ENCODE measurements around the gene GNG13.

GNG13 gene

DNA sequence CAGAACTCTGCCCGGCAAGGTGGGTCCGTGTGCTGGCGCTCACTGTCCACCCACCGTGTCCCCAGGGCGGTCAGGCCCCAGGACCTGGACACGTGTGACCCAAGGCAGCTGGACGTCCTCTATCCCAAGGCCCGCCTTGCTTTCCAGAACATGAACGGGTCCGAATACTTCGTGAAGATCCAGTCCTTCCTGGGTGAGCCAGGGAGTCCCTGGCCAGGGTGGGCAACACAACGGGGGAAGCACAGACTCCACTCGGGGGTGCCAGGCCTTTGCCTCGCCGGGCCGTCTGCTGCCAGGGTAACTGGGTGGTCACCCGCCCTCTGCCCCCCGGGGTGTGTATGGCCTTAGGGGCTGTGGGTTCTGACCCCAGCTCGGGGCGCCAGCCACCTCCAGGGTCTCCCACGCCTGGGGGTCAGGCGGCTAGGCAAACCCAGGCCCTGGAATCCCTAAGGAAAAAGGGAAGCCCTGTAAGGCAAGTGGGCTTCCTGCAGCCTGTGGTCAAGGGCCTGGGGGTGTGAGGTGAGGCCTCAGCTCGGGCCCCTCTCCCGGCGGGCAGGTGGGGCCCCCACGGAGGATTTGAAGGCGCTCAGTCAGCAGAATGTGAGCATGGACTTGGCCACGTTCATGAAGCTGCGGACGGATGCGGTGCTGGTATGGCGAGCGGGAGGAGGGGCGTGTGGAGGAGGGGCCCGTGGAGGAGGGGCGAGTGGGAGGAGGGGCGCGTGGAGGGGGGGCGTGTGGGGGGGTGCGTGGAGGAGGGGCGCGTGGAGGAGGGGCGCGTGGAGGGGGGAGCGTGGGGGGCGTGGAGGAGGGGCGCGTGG is 33.5 kb downstream of the GNG13 start:
- POLR2A ChIA-PET: interaction anchor here (0.7 kb wide), 1 partner anchor 17 kb away, joined by 3 read pairs; no protein-coding TSS in a partner anchor
- Histone ChIP-seq H3K36me3 (ENCODE audit: control insufficient read depth in 2 of 2, insufficient read depth in 1 of 2, low read length in 2 of 2) (no peaks in the 10 kb centered on the region), H3K4me1 (ENCODE audit: control insufficient read depth, insufficient read depth, low read length) (no peaks in the 10 kb centered on the region), H3K9me3 (ENCODE audit: control insufficient read depth, insufficient read depth, low read depth, low read length) (no peaks in the 10 kb centered on the region), H3K4me3 (ENCODE audit: low read depth, low read length) (no peak overlapping the region), H3K27ac (ENCODE audit: extremely low read depth, low read depth, low read length) (no peak overlapping the region)
- TF ChIP-seq BCL11B (tag by site-specific recombination; IDR thresholded peaks at IDR 0.05; ENCODE audit: low read depth): no peak
- no peak for TF ChIP-seq ZNF837 (tag by site-specific recombination; IDR thresholded peaks at IDR 0.05)
- TF ChIP-seq ZNF292 (tag by site-specific recombination; IDR thresholded peaks at IDR 0.05; ENCODE audit: borderline replicate concordance, low read depth): no peak
- TF ChIP-seq SP2 (tag by site-specific recombination; IDR thresholded peaks at IDR 0.05): no peak
- no peak for TF ChIP-seq ZBTB10 (tag by site-specific recombination; IDR thresholded peaks at IDR 0.05)
- no peak for TF ChIP-seq KLF7 (tag by site-specific recombination; IDR thresholded peaks at IDR 0.05; ENCODE audit: borderline replicate concordance)
- no peak for TF ChIP-seq ZNF558 (tag by site-specific recombination; IDR thresholded peaks at IDR 0.05)
- TF ChIP-seq, protein P1, sequence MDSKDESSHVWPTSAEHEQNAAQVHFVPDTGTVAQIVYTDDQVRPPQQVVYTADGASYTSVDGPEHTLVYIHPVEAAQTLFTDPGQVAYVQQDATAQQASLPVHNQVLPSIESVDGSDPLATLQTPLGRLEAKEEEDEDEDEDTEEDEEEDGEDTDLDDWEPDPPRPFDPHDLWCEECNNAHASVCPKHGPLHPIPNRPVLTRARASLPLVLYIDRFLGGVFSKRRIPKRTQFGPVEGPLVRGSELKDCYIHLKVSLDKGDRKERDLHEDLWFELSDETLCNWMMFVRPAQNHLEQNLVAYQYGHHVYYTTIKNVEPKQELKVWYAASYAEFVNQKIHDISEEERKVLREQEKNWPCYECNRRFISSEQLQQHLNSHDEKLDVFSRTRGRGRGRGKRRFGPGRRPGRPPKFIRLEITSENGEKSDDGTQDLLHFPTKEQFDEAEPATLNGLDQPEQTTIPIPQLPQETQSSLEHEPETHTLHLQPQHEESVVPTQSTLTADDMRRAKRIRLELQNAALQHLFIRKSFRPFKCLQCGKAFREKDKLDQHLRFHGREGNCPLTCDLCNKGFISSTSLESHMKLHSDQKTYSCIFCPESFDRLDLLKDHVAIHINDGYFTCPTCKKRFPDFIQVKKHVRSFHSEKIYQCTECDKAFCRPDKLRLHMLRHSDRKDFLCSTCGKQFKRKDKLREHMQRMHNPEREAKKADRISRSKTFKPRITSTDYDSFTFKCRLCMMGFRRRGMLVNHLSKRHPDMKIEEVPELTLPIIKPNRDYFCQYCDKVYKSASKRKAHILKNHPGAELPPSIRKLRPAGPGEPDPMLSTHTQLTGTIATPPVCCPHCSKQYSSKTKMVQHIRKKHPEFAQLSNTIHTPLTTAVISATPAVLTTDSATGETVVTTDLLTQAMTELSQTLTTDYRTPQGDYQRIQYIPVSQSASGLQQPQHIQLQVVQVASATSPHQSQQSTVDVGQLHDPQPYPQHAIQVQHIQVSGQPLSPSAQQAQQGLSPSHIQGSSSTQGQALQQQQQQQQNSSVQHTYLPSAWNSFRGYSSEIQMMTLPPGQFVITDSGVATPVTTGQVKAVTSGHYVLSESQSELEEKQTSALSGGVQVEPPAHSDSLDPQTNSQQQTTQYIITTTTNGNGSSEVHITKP (tag by site-specific recombination; IDR thresholded peaks at IDR 0.05): no peak
- no peak for TF ChIP-seq HOXA7 (CRISPR knock-in tag; IDR thresholded peaks at IDR 0.05; ENCODE audit: borderline replicate concordance)
- TF ChIP-seq ZNF140 (tag by site-specific recombination; IDR thresholded peaks at IDR 0.05): no peak
- TF ChIP-seq ZNF600 (tag by site-specific recombination; IDR thresholded peaks at IDR 0.05): no peak
- TF ChIP-seq ZNF555 (tag by site-specific recombination; conservative IDR thresholded peaks at IDR 0.05): no peak
- no peak for TF ChIP-seq ZNF48 (tag by site-specific recombination; IDR thresholded peaks at IDR 0.05)
- TF ChIP-seq, protein P2, sequence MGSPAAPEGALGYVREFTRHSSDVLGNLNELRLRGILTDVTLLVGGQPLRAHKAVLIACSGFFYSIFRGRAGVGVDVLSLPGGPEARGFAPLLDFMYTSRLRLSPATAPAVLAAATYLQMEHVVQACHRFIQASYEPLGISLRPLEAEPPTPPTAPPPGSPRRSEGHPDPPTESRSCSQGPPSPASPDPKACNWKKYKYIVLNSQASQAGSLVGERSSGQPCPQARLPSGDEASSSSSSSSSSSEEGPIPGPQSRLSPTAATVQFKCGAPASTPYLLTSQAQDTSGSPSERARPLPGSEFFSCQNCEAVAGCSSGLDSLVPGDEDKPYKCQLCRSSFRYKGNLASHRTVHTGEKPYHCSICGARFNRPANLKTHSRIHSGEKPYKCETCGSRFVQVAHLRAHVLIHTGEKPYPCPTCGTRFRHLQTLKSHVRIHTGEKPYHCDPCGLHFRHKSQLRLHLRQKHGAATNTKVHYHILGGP (tag by site-specific recombination; IDR thresholded peaks at IDR 0.05): no peak
- no peak for TF ChIP-seq ZNF114 (tag by site-specific recombination; IDR thresholded peaks at IDR 0.05)
- CTCF ChIA-PET: no interaction called here

DNA sequence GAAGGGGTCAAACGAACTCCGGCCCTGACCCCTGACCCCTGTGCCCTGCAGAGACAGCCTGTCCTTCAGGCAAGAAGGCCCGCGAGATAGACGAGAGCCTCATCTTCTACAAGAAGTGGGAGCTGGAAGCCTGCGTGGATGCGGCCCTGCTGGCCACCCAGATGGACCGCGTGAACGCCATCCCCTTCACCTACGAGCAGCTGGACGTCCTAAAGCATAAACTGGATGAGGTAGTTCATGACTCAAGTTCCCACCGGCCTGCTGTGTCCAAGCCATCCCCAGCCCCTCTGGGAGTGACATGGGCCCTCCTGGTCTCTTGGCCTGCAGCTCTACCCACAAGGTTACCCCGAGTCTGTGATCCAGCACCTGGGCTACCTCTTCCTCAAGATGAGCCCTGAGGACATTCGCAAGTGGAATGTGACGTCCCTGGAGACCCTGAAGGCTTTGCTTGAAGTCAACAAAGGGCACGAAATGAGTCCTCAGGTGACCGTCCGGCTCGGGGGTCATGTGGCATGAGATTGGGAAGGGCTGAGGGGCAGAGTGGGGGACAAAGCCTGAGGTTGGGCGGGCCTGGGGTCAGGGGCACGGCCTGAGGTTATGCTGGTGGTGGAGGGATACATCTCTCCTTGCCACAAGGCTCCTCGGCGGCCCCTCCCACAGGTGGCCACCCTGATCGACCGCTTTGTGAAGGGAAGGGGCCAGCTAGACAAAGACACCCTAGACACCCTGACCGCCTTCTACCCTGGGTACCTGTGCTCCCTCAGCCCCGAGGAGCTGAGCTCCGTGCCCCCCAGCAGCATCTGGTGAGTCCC is 34.3 kb downstream of the GNG13 start:
- Histone ChIP-seq H3K4me1 (ENCODE audit: control insufficient read depth, insufficient read depth, low read length) (no peaks in the 10 kb centered on the region), H3K4me3 (ENCODE audit: low read depth, low read length) (no peak overlapping the region), H3K9me3 (ENCODE audit: control insufficient read depth, insufficient read depth, low read depth, low read length) (no peaks in the 10 kb centered on the region), H3K27ac (ENCODE audit: extremely low read depth, low read depth, low read length) (no peak overlapping the region), H3K36me3 (ENCODE audit: control insufficient read depth in 2 of 2, insufficient read depth in 1 of 2, low read length in 2 of 2) (no peaks in the 10 kb centered on the region)
- CTCF ChIA-PET: no interaction called here
- POLR2A ChIA-PET: interaction anchor here (0.7 kb wide), 1 partner anchor 16 kb away, joined by 3 read pairs; no protein-coding TSS in a partner anchor
- TF ChIP-seq ZNF791 (tag by site-specific recombination; IDR thresholded peaks at IDR 0.05) (no peak), SALL2 (tag by site-specific recombination; IDR thresholded peaks at IDR 0.05; ENCODE audit: borderline replicate concordance) (no peak), GLI4 (tag by site-specific recombination; IDR thresholded peaks at IDR 0.05) (no peak), ZNF211 (tag by site-specific recombination; IDR thresholded peaks at IDR 0.05; ENCODE audit: low read depth) (no peak), ZNF311 (tag by site-specific recombination; IDR thresholded peaks at IDR 0.05; ENCODE audit: borderline replicate concordance) (no peak), SCRT1 (tag by site-specific recombination; IDR thresholded peaks at IDR 0.05; ENCODE audit: borderline replicate concordance) (no peak), ZNF626 (tag by site-specific recombination; IDR thresholded peaks at IDR 0.05) (no peak), GLIS2 (tag by site-specific recombination; IDR thresholded peaks at IDR 0.05) (no peak)
- TF ChIP-seq, protein P3, sequence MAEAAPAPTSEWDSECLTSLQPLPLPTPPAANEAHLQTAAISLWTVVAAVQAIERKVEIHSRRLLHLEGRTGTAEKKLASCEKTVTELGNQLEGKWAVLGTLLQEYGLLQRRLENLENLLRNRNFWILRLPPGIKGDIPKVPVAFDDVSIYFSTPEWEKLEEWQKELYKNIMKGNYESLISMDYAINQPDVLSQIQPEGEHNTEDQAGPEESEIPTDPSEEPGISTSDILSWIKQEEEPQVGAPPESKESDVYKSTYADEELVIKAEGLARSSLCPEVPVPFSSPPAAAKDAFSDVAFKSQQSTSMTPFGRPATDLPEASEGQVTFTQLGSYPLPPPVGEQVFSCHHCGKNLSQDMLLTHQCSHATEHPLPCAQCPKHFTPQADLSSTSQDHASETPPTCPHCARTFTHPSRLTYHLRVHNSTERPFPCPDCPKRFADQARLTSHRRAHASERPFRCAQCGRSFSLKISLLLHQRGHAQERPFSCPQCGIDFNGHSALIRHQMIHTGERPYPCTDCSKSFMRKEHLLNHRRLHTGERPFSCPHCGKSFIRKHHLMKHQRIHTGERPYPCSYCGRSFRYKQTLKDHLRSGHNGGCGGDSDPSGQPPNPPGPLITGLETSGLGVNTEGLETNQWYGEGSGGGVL (tag by site-specific recombination; IDR thresholded peaks at IDR 0.05): no peak

All from HEK293 (cell line).